ENCODE data around the gene EDDM3A. TPM values are rescaled to one million over a fixed set of nuclear protein-coding genes. Genes with fewer than 3 reads are reported as not detected.

The EDDM3A gene
- total and polyA plus RNA-seq, 2 experiments from 2014 or later: not detected

DNA sequence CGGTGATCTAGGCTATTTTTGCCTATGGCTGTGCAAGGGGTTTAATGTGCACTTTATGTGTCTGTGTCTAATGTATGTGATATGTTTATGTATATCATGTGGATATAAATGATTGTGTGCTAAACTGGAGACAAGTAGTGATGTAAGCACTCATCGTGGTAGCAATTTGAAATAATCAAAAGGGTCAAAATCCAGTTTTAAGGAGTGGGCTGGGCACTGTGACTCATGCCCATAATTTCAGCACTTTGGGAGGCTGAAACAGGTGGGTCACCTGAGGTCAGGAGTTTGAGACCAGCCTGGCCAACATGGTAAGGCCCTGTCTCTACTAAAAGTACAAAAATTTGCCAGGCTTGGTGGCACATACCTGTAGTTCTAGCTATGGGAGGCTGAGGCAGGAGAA lies 2.8 kb downstream of the EDDM3A start:
- no peaks in the 10 kb centered on the region for H4K20me1 ChIP-seq (replicated peaks; ENCODE audit: insufficient read depth)
- Mint-ChIP-seq H3K4me3 (no peak overlapping the region), H3K36me3 (ENCODE audit: low read depth) (peaks cover 25% of the 10 kb centered on the region), H3K27ac (no peak overlapping the region), H3K27me3 (ENCODE audit: insufficient read depth, low read depth, poor library complexity) (no peaks in the 10 kb centered on the region), H3K4me1 (peaks cover 4% of the 10 kb centered on the region), H3K9me3 (peaks cover 28% of the 10 kb centered on the region)
- H3K4me1 ChIP-seq (ENCODE audit: insufficient read depth): no peaks in the 10 kb centered on the region
- H3K27me3 ChIP-seq (ENCODE audit: insufficient read depth): no peaks in the 10 kb centered on the region
- no peak for DNase-seq (ENCODE audit: low spot score)
- no peak overlapping the region for H3K4me3 ChIP-seq
- no peak for ATAC-seq
- H3K4me2 ChIP-seq: no peak overlapping the region
- H3K27ac ChIP-seq (ENCODE audit: low read depth): no peak overlapping the region
- peaks cover 10% of the 10 kb centered on the region; the same call in 1 of the 2 replicates for H3K9me2 ChIP-seq (ENCODE audit: insufficient read depth)
- no peaks in the 10 kb centered on the region for H3K79me2 ChIP-seq (replicated peaks; ENCODE audit: insufficient read depth)
- H2AFZ ChIP-seq: no peak overlapping the region
- H3K36me3 ChIP-seq (ENCODE audit: insufficient read depth): peaks cover 7% of the 10 kb centered on the region
- TF ChIP-seq CTCF (conservative IDR thresholded peaks at IDR 0.05; ENCODE audit: low read depth in 2 of 2): no peak
- no peak for TF ChIP-seq POLR2AphosphoS5 (IDR thresholded peaks at IDR 0.05; ENCODE audit: low read depth)
- no peak for TF ChIP-seq ZNF462 (CRISPR knock-in tag; IDR thresholded peaks at IDR 0.05)
- H3F3A ChIP-seq (replicated peaks; ENCODE audit: low read depth): no peaks in the 10 kb centered on the region

GRCh38 chr14:20750194-20750593 lies 4.5 kb downstream of the EDDM3A start:
- Histone ChIP-seq H3K27me3 (ENCODE audit: insufficient read depth) (no peaks in the 10 kb centered on the region), H3F3A (replicated peaks; ENCODE audit: low read depth) (no peaks in the 10 kb centered on the region), H3K4me2 (no peak overlapping the region), H3K36me3 (ENCODE audit: insufficient read depth) (peaks cover 7% of the 10 kb centered on the region), H2AFZ (no peak overlapping the region), H3K4me1 (ENCODE audit: insufficient read depth) (no peaks in the 10 kb centered on the region), H3K79me2 (replicated peaks; ENCODE audit: insufficient read depth) (no peaks in the 10 kb centered on the region), H4K20me1 (replicated peaks; ENCODE audit: insufficient read depth) (no peaks in the 10 kb centered on the region), H3K9me2 (ENCODE audit: insufficient read depth) (0 out of 2 replicates have a peak, but pooled peaks cover 10% of the 10 kb centered on the region), H3K4me3 (no peak overlapping the region), H3K27ac (ENCODE audit: low read depth) (no peak overlapping the region)
- ATAC-seq (no peak), DNase-seq (ENCODE audit: low spot score) (no peak)
- H3K36me3 Mint-ChIP-seq (ENCODE audit: low read depth): peaks cover 30% of the 10 kb centered on the region
- peaks cover 38% of the 10 kb centered on the region for H3K9me3 Mint-ChIP-seq
- H3K27ac Mint-ChIP-seq: no peak overlapping the region
- peaks cover 4% of the 10 kb centered on the region for H3K4me1 Mint-ChIP-seq
- TF ChIP-seq ZNF114 (CRISPR knock-in tag; IDR thresholded peaks at IDR 0.05): no peak
- TF ChIP-seq ZNF331 (CRISPR knock-in tag; IDR thresholded peaks at IDR 0.05; ENCODE audit: low read depth): no peak
- TF ChIP-seq NANOG (IDR thresholded peaks at IDR 0.05; ENCODE audit: borderline replicate concordance): no peak
- H3K4me3 Mint-ChIP-seq: no peak overlapping the region
- H3K27me3 Mint-ChIP-seq (ENCODE audit: insufficient read depth, low read depth, poor library complexity): no peaks in the 10 kb centered on the region
